Adrenal gland (tissue), 12 donors: ENCODE measurements around the gene LARGE2. TPM values are rescaled to one million over a fixed set of nuclear protein-coding genes. Genes with fewer than 3 reads are reported as not detected.

Experiments used
- DNase-seq, 7 donors: peaks; one replicate each; pipeline ENCODE4 v3.0.0-alpha.2; 2019 to 2020
- H3K27ac ChIP-seq, 5 donors: fragments of 200-600 bp; sonication (generic) in 4 of 5; 1 replicate in 3 of 5; 2 replicates in 2 of 5; pipeline versions ENCODE4 v1.5.1 to v1.8.0; 2016 to 2020; ENCODE audit warnings: mild to moderate bottlenecking in 1 of 5
- H3K27me3 ChIP-seq: fragments of 200-600 bp; 2 replicates; pipeline ENCODE4 v1.8.0; 2021
- H3K36me3 ChIP-seq, 2 donors: fragments of 200-600 bp; replicated peaks in 1 of 2; 1 replicate in 1 of 2; 2 replicates in 1 of 2; pipeline versions ENCODE4 v1.5.1 to v1.8.0; 2018 to 2022
- H3K4me1 ChIP-seq, 2 donors: fragments of 200-600 bp; replicated peaks in 1 of 2; 1 replicate in 1 of 2; 2 replicates in 1 of 2; pipeline versions ENCODE4 v1.5.1 to v1.8.0; 2018 to 2021
- H3K4me3 ChIP-seq, 4 donors: fragments of 200-600 bp; sonication (generic) in 3 of 4; one replicate each; pipeline ENCODE4 v1.5.1; 2016 to 2018
- H3K9me3 ChIP-seq, 3 donors: fragments of 200-600 bp; sonication (generic) in 1 of 3; replicated peaks in 1 of 3; 1 replicate in 2 of 3; 2 replicates in 1 of 3; pipeline versions ENCODE4 v1.5.1 to v1.8.0; 2016 to 2021
- POLR2A ChIP-seq, 2 donors: fragments of 450-650 bp; IDR thresholded peaks; one replicate each; pipeline ENCODE4 v1.6.1; 2017; ENCODE audit warnings: antibody characterized with exemption in 2 of 2, mild to moderate bottlenecking in 2 of 2, moderate library complexity in 1 of 2
- WGBS, 4 donors: extraction: QIAGEN DNeasy Blood & Tissue Kit in 2 of 4; methylation state at CpG; one replicate each; pipeline versions ENCODE4 v1.1.5 to v1.1.7; 2013 to 2017; 5-methylcytosine and 5-hydroxymethylcytosine counted together
- intact Hi-C, 2 donors: fragments of 100-400 bp; cut with DNase I; formaldehyde crosslinking; loops; one replicate each; pipeline versions ENCODE4 v1.14.1 to v1.15.0; 2022 to 2023
- polyA plus RNA-seq, 3 donors: library from polyadenylated mRNA; stranded (reverse); fragments of 200-250 nt in 2 of 3; fragments of 350-450 nt in 1 of 3; fragmentation: Illumina TruSeq in 1 of 3; extraction: RNeasy Lipid Tissue Mini Kit (QIAGEN cat#74804) in 1 of 3; gene quantifications; one replicate each; pipeline ENCODE4 v1.2.3, GENCODE V29; 2013 to 2014
- total RNA-seq, 9 donors: library from RNA; depleted of rRNA in 4 of 9; stranded (reverse); fragments of >200 nt in 4 of 9; fragments of 120-200 nt in 1 of 9; fragmentation: NEBNext Ultra II Directional in 1 of 9; extraction: Animal tissue kit (Norgen Biotek cat#: 25700) in 1 of 9; gene quantifications; one replicate each; pipeline versions ENCODE4 v1.1.0 to v1.2.4, GENCODE V29; 2013 to 2023
- TF ChIP-seq, protein P1 (sequence below), 6 experiments: fragments of 450-650 bp in 4 of 6; fragments of 200-600 bp in 2 of 6; sonication (generic) in 1 of 6; IDR thresholded peaks; 1 replicate in 5 of 6; 2 replicates in 1 of 6; pipeline versions ENCODE4 v1.5.1 to v1.8.0; 2016 to 2021; ENCODE audit warnings: antibody characterized with exemption in 6 of 6, mild to moderate bottlenecking in 2 of 6, moderate library complexity in 1 of 6
- donor health status: healthy with polysubstance abuse.
- donor health status: Bipolar disorder and iron deficiency.
- donor health status: DM: yes; HTN: yes; CAD: no.
- donor health status: DM: no; HTN: no; CAD: no.
- donor health status: DM: no; HTN: no; CAD: no.
- donor health status: DM: yes; HTN: yes; CAD: no.

The LARGE2 gene
- total and polyA plus RNA-seq, 12 donors = 1.0 to 13.0 (median 4.1) TPM

DNA sequence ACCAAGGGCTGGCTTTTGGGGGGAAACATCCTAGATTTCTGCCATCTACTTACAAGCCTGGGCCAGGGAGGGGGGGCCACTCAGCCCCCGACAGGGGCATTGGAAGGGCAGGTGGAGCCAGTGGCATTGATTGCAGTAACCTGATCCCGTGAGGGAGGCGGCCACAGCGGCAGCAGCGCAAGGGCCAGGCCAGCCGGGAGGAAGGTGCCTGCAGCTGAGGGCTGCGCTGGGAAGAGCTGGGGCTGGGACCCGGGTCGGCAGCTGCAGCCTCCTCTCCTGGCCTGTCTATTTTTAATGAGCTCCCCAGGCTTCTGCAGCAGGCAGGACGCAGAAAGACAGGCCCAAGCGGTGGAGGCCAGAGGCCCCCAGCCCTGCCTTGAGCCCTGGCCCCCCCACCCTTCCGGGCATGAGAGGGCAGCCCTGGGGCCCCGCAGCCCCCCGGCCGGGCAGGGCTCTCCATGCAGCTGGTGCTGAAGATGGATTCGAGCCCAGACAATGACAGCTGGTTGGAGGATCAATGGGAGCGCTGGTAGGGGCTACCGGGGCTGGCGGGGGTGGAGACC, 26.0 kb upstream of the LARGE2 start:
- intact Hi-C loops = no loop called here
- Histone ChIP-seq H3K9me3 (no peaks in the 10 kb centered on the region), H3K4me3 (no peak overlapping the region), H3K27me3 (no peaks in the 10 kb centered on the region), H3K4me1 (peaks cover 13 to 20% of the 10 kb centered on the region in 2 donors), H3K27ac (peak overlapping the region in 1 of 5 donors; percentile 38), H3K36me3 (no peaks in the 10 kb centered on the region)
- TF ChIP-seq POLR2A (IDR thresholded peaks at IDR 0.05) = peak in 1 of 2 donors; percentile 15
- TF ChIP-seq, protein P1, sequence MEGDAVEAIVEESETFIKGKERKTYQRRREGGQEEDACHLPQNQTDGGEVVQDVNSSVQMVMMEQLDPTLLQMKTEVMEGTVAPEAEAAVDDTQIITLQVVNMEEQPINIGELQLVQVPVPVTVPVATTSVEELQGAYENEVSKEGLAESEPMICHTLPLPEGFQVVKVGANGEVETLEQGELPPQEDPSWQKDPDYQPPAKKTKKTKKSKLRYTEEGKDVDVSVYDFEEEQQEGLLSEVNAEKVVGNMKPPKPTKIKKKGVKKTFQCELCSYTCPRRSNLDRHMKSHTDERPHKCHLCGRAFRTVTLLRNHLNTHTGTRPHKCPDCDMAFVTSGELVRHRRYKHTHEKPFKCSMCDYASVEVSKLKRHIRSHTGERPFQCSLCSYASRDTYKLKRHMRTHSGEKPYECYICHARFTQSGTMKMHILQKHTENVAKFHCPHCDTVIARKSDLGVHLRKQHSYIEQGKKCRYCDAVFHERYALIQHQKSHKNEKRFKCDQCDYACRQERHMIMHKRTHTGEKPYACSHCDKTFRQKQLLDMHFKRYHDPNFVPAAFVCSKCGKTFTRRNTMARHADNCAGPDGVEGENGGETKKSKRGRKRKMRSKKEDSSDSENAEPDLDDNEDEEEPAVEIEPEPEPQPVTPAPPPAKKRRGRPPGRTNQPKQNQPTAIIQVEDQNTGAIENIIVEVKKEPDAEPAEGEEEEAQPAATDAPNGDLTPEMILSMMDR (IDR thresholded peaks at IDR 0.05) = no peak
- DNase-seq = peak in 1 of 7 donors; percentile 81
- 18 to 28% (median 19%) methylated on average over 8 to 19 of the region's 19 CpGs for WGBS, 4 donors

DNA sequence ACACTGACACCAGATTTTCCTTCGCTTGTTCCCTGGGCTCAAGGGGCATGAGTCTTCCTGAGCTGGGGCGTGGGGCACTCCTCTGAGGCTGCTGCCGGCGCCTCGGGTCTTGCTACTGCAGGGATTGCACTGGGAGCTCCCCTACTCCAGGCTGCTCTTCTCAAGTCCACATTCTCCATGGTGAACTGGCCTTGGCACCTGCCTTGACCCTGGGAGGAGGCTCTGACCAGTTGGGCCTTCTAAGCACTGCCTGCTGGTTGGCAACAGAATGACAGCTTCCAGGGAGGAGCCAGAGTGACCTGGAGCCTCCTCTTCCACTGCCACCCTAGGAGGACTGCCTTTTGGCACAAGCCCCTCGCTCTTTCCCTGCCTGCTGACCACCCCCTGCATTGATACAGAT, 24.9 kb upstream of the LARGE2 start:
- H3K4me3 ChIP-seq = no peak overlapping the region
- H3K27me3 ChIP-seq = no peaks in the 10 kb centered on the region
- no peak for DNase-seq
- no peaks in the 10 kb centered on the region for H3K9me3 ChIP-seq
- H3K4me1 ChIP-seq = peaks cover 13 to 22% of the 10 kb centered on the region in 2 donors
- 84 to 92% (median 89%) methylated on average over 2 to 6 of the region's 6 CpGs for WGBS, 4 donors
- TF ChIP-seq, protein P1 (IDR thresholded peaks at IDR 0.05) = peak in 1 of 6 experiments; percentile 13
- TF ChIP-seq POLR2A (IDR thresholded peaks at IDR 0.05) = no peak
- H3K36me3 ChIP-seq = peaks cover 0 to 2% of the 10 kb centered on the region in 2 donors
- peak overlapping the region in 1 of 5 donors; percentile 18 for H3K27ac ChIP-seq
- intact Hi-C loops = no loop called here

DNA sequence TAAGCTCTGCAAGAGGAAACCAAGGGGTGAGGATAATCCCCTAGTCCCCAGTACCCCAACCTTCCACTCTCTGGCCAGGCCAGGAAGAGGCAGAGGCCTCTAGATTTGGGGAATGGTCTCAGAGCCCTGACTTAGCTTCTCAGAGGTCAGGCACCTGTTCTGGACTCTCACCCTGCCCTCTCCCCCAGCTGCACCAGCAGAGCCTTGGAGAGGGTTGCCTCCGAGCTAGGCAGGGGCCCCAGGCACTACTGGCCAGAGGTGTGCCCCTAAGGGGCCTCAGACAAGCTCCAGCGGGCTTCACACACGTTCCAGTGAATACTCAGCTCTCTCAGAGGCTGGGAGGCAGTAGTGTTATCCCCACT, 23.4 kb upstream of the LARGE2 start:
- WGBS, 4 donors = 15 to 20% (median 20%) methylated on average over 3 of the region's 3 CpGs; no CpG with 5 or more reads in 1 of the 4 donors
- peak overlapping the region in 1 of 4 donors; percentile 91 for H3K4me3 ChIP-seq
- intact Hi-C loops = no loop called here
- DNase-seq = no peak
- TF ChIP-seq, protein P1 (IDR thresholded peaks at IDR 0.05) = no peak
- no peak for TF ChIP-seq POLR2A (IDR thresholded peaks at IDR 0.05)
- peaks cover 13 to 22% of the 10 kb centered on the region in 2 donors for H3K4me1 ChIP-seq
- H3K9me3 ChIP-seq = no peaks in the 10 kb centered on the region
- peak overlapping the region in 2 of 5 donors; percentile 85 to 94 for H3K27ac ChIP-seq
- no peaks in the 10 kb centered on the region for H3K27me3 ChIP-seq
- peaks cover 0 to 18% of the 10 kb centered on the region in 2 donors for H3K36me3 ChIP-seq

DNA sequence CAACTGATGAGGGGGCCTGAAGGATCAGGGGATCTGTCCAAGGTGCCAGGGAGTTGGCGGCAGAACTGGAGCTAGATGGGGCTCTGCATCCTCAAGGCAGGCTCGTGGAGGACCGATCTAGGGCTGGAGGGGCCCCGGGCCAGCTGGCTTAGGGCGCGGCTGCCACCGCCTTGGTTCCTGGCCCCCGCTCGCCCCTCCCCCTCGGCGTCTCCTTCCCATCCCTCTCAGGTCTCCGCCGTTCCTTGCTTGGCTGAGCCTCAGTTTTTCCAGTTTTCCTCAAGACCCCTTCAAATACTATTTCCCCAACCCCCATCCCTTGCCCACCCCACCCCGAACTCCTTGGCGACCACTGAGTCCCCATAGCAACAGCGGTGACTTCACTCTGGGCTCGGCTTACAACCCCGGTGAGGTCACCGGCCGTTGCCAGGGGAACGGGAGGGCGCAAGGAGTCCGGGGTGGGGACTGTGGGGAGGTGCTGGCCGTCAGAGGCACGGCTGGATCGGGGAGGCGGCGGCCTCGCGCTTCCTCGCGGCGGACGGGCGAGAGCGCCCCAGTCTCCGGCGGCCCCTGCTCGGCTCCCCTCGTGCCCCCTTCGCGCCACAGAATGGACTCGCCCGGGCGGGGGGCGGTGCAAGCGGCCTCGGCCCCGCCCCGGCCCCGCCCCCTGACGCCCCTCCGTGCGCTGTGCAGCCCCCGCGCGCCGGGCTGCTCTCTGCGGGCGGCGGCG, 22.8 kb upstream of the LARGE2 start:
- Histone ChIP-seq H3K4me1 (peaks cover 13 to 22% of the 10 kb centered on the region in 2 donors), H3K9me3 (no peaks in the 10 kb centered on the region), H3K4me3 (peak overlapping the region in 2 of 4 donors; percentile 43 to 91), H3K36me3 (peaks cover 0 to 22% of the 10 kb centered on the region in 2 donors), H3K27me3 (no peaks in the 10 kb centered on the region), H3K27ac (peak overlapping the region in 3 of 5 donors; percentile 50 to 94 (median 85))
- 0 to 1% (median 1%) methylated on average over 14 to 62 of the region's 62 CpGs for WGBS, 4 donors
- TF ChIP-seq POLR2A (IDR thresholded peaks at IDR 0.05) = no peak
- TF ChIP-seq, protein P1 (IDR thresholded peaks at IDR 0.05) = no peak
- intact Hi-C loops = no loop called here
- DNase-seq = peak; percentile 86 to 96 (median 89)
